HK-2 (cell line): Measurements from ENCODE around the gene DDAH1.
"Not testable (repeated sequence)": the region's sequence is repeated elsewhere in the genome, so short reads cannot be mapped to it uniquely, and the experiment has no call there.

Experiments used
- DNase-seq: peaks from one replicate; pipeline ENCODE4 v3.0.0-alpha.2; 2018; ENCODE audit not compliant: unreplicated experiment

The DDAH1 gene

DNA sequence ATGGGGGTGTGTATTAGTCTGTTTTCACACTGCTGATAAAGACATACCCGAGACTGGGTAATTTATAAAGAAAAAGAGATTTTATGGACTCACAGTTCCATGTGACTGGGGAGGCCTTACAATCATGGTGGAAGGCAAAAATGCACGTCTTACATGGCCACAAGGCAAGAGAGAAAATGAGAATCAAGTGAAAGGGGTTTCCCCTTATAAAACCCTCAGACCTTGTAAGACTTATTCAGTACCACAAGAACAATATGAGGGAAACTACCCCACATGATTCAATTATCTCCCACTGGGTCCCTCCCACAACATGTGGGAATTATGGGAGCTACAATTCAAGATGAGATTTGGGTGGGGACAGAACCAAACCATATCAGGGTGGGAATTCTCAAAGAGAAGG is 5.2 kb upstream of the DDAH1 start:
- DNase-seq: not testable (repeated sequence)

DNA sequence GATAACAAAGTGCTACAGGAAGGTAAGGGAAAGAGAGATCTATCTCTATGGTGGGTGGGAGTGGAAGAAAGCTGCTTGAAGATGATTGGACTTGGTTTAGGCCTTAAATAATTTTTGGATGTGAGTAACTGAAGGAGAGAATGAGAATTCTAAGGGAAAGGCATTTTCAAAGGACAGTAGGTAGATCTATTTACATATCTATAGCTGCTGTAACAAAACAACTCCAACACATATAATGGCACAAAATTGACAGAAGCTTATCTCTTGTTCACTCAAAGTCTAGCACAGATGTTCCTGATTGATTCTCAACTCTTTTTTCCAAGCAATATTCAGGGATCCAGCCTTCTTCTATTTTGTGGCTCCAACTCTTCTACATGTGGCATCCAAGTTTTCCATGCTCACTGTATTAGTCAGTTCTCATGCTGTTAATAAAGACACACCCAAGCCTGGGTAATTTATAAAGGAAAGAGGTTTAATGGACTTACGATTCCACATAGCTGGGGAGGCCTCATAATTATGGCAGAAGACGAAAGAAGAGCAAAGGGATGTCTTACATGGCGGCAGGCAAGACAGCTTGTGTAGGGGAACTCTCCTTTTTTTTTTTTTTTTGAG is 3.1 kb upstream of the DDAH1 start:
- no peak for DNase-seq

DNA sequence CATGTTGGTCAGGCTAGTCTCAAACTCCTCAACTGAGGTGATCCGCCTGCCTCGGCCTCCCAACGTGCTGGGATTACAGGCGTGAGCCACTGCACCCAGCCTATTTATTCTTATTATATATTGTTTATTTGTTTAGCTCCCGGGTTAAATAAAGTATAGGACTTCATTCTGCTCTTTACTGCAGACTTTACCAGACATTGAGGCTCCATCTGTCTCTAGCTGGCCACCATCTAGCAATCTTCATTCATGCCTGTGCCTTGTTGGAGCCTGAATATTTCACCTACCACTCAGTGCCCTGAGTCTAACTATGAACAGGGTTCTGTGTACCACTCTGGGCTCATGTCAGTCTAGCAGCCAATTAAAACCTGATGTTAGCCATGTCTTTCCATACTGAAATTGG is 2.1 kb upstream of the DDAH1 start:
- no peak for DNase-seq

DNA sequence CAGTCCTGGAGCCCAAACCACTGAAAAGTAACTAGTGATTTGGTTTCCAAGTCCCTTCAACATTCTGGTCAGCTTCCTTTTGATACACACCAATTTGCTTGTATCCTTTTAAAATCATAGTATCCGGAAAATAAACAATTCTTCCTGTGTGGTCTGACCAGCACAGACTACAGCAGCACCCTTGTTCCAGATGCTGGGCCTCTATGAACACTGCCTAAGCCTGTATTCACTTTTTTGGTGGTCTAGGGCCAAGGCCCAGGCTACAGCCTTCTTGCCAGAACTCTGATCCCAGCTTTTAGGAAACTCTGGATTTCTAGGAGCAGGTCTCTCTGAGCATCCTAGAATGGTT is 801 bp upstream of the DDAH1 start:
- DNase-seq: peak; percentile 14

DNA sequence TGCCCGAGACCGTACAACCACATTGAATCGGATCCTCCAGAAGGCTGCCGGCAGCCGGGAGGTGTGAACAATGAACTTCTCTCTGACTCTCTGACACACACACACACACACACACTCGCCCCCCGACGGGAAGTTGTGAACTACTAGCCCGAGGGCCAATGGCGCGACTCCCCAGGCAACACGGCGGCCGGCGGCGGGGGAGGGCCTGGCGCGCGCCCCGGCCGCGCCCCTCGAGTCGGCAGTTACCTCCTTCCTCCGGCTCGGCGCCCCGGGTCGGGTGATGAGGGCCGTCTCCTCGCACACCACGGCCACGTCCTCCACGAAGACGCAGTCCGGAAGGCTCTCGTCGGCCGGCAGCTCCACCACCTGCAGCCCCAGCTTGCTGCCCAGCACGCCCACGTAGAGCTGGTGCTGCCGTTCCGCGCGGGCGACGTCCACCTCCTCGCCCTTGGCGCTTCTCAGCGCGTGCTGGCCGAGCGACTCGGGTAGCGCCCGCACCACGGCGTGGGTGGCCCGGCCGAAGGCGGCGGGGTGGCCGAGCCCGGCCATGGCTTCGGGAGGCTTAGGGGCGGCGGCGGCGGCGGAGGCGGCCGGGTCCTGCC is 361 bp downstream of the DDAH1 start:
- DNase-seq: peak; percentile 87

DNA sequence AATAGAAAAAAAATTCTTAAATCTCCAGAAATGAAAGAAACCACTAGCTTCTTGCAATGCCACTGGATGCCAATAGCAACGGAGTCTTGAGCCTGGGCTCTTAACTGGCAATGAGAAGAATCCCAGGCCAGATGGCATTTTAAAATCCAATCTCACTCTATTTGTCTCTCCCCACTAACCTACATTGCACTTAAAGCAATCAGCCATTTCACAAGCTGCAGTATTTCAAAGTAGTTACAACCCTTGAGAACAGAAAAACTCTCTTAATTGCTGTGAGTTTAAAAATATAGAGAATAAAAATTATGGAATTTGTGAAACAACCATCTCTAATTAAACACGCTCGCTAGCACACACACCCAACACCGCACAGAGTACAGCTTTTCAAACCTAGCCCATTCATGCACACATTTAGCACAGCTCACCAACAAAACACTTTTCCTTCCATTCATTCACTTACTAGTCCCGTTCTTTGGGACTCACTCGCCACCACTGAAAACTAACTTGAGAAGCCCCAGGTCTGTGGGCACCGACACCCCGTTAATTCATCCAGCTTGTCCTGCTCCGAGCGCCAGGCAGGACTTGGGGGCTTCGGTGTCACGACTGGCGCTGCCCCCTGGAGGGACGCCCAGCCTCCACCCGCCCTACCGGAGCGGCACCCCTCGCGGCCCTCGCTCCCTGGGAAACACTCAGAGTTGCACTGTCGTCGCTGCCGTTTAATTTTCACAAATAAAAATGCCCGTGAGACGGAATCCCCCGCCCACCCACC is 1.0 kb downstream of the DDAH1 start:
- DNase-seq: no peak

DNA sequence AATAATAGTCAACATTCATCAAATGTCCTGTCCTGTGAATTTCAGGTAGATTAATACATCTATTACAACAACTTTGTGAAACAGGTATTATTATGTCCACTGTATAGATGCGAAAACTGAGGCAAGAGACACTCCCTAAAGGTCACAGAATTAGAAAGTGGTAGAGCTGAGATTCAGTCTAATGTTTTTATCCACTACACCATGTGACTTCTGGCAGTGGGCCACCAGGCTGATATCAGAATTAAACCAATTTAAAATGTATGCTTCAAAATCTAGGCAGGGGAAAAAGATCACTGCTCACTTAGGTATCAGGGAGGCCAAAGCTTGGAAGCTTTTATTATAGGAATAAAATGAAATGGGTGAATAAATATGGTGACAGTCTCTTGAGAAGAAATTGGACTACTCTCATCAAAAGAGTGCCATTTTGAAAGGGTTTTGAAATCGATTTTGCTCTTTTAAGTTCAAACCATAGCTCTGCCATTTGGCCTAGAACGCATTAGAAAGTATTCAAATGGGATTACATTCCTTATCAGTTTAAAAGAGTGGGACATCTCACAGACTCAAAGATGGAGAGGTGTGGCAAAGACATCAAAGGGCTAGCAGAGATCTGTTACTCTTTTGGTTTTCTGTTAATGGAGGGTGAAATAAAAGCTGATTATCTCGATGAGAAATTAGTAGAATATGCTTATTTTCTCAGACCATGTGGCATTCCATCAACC is 1.9 kb downstream of the DDAH1 start:
- DNase-seq: no peak

DNA sequence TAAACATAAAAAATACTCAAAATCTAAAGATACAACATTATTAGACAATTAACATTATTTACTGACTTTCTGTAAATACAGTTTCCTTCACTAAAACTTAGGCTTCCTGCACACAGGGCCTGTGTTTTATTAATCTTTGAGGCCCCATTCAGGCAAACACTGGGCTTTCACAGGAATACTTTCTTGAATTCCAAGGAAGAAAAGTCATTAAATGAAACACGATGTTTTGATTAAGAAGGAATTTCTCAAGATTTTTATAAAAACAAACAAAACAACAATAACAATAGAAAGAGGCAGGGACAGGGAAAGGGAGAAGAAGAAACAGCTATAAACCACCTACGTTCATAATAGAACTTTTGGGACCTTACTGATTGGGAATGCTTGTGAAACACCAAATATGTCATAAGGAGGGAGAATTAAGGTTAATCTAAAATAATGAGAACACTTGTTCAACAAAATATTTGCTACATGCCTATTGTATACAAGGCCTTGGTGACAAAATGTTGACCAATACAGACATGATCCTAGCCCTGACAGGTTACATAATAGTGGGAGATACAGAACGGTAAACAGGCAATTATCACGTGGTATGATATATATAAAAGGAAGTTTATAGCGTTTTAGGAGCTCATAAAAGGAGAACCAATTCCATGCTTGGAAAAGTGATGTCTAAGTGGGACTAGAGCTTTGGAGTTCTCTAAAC is 3.6 kb downstream of the DDAH1 start:
- no peak for DNase-seq

DNA sequence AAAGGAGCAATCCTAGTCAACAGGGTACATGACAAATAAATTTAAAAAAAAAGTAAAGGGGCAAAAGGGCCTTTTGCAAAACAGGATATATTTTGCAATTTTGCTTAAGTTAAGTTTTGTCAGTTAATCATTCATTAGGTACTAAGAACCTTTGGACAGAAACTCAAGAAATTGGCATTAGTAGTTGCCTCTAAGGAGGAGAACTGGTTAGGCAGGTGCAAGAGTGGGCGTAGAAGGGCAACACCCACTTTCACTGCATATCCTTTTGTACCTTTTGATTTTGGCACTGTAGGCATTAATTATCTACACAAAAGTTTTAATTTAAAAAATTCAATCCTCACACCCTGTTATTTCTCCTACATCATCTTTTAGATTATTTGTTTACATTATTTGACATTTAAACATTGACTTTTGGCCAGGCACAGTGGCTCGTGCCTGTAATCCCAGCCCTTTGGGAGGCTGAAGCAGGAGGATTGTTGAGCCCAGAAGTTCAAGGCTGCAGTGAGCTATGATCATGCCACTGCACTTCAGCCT is 4.3 kb downstream of the DDAH1 start:
- no peak for DNase-seq

DNA sequence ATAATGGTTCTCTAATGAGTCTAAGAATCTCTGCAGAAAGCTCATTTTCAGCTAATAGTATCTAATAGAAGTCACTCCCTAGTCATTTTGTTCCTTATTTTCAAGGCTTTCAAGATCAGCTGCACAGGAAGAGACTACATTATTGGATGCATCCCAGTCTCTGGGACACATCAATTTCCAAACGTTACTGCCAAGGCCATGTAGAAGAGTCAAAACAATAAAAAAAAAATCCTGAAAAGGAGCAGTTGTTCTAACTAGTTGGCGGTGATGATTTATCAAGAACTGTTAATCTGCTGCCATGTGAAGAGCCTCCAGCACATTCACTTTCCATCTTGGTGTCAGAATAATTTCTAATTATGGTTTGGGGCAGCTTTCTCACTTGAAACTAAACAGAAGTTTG is 5.7 kb downstream of the DDAH1 start:
- DNase-seq: no peak

DNA sequence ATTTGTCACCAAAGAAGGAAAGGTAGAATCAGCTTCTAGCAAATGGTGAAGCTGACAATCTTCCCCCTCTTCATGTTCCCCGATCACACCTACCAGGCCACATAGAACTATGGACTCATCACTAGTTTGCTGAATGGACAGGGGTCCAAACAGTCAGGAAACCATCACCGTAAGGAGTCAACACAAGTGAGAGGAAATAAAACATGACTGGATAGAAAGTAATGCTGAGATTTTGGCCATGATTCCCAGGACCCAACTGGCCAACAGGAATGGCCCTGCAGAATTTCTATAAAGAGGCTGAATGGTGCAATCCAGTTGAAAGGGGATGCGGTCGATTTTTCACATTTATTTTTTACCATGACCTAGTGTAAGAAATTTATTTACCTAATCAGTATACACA is 10.7 kb downstream of the DDAH1 start:
- no peak for DNase-seq

DNA sequence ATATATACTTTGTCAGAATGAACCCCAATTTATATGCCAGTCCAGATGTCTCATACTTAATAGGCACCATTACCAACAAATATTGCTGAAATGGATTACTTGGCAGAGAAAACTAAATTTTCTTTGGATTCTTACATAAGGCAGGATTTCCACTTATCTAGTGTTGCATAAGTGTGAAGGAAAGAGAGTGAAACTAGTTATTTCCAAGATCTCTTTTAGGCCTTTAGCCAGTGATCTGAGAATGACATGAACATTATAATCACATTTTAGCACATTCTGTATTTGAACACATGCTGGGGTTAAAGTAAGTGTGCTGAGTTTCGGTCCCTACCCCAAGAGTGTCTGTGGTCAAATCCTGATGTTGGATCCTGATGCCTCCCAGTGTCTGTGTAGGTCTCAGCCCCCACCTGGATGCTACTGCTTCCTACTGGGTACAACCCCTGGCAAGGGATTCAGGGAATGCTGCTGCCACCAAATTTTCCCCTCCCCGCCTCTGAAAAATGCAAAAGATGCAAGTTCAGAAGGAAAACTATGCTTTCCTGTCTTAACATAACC is 11.2 kb downstream of the DDAH1 start:
- no peak for DNase-seq

DNA sequence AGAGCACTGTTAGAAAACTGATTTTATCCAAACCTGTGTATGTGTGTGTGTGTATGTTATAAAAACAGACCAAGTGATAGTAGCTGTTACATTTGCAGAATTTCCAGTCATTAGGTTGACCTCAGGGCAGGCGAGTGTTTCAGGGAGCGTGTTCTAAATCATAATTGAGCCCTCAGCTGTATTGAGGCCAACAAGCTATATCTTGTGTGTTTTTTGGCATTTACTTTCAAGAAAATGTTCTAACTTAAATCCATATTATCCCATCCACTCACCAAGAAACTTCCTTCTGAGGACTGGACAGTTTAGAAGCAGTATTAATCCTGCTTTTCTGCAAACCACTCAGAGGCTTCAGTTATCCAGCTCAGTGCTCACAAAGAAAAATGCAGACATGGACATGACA is 12.0 kb downstream of the DDAH1 start:
- no peak for DNase-seq

DNA sequence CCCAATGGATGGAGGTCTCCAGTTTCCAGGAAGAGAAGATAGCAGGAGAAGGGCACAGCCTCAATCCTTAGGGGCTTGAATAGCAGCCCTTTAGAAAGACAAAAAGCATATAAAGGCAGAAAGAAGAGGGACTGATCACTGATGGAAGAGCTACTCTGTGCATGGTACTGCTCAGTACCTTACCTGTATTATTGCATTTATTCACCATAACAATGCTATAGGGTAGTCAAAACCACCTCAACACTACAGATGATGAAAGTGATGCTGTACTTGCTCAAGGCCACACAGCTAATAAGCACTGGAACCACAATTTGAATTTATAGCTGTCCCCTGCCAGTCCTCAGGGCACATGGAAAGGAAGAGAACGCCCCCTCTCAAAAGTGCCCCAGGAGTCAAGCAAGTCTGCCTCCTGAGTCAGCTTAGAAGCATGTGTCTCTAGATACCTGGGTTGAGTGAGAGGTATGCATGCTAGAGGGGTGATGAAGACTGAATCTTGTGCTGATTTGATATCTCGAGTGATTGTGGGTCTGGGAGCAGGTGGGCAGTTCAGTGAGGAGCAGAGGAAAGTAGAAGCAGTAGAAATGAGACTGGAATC is 13.6 kb downstream of the DDAH1 start:
- DNase-seq: peak; percentile 16

DNA sequence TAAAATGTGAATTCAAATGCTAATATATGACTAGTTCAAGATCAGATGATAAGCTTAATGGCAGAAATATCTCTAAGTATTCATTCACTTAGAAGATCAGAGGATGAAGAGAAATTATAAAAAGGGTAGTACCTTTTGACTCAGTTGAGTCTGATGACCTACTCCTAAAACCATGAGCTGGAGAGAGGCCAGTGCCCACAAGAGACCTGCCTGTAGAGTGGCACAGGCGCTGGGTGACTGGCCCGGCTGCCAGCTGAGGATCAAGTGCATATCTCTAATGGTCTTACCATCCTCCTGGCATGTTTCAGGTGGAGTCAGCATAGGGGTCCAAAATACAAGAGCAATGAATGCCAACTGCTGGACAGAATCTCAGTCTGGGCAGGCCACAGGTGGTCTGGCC is 14.1 kb downstream of the DDAH1 start:
- DNase-seq: no peak

DNA sequence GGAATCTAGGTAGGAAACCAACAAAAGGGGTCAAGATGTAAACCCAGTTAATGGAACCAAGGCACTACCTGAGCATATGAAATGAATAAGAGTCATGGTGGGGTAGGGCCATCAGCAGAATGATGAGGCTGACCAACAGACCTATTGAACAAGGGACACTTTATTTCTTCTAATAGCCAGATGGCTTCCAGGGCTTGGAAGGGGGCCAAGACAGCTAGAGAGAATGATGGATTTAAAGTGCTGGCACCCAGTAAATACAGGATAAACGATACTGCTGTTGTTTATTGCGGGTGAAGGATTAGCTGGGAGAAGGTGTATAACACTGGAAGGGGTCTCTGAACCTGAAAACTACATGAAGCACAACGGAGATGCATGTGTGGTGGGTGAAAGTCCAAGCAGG is 15.6 kb downstream of the DDAH1 start:
- DNase-seq: no peak

DNA sequence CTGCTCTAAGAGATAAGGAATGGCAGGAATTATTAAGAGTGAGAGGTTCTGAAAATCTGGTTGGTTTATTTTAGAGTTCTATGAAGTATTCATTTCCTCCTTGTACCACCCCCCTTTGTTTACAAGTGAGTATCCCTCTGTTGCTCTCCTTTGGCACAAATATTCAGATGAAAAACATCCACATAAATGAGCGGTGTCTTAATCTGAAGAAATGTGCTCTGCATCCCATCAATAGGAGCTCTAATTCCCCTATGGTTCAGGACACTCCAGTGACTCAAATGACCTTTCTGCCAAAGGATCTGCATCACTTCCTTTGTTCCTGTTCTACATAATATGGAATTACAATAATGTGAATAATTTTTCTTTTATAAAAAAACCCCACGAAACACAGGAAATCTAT is 16.6 kb downstream of the DDAH1 start:
- DNase-seq: no peak

DNA sequence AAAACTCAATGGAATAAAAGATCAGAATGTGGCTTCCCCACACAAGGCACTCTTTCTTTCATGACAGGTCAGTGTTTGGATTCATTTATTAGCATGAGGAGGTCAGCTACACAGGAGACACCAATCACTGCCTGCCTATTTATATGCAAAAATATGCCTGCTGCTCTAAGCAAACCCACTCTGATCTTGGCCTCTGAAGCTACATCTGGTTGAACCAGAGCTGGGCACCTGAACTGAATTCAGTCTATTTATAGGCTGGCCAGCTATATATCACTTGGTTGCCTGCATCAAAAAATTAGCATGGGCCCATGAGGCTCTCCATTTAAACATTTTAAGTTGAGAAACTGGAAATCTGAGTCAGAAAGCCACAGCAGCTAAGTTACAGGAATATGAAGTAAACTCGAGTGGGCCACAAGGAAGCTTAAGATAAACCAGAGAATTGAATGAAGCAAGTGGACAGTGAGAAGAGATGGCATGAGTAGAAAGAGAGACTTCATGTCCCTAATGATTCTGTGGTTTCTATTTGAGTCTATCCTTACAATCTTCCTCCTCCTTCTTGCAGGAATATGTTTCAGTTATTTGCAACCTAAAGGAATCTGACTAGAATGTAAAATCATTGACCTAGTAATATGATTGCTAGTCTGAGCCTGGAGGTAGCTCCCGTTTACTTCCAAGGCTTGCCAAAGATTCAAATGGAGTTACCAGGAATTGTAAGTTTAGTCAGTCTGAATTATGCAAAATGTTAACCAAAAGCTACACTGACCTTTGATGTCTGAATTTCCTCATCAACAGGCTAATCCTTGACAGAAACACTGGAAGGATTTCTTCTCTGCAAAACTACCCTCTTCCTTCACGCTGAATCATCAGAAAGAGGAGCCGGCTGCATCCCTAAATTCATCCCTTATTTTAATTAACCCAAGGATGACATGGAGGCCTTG is 17.7 kb downstream of the DDAH1 start:
- DNase-seq: no peak

DNA sequence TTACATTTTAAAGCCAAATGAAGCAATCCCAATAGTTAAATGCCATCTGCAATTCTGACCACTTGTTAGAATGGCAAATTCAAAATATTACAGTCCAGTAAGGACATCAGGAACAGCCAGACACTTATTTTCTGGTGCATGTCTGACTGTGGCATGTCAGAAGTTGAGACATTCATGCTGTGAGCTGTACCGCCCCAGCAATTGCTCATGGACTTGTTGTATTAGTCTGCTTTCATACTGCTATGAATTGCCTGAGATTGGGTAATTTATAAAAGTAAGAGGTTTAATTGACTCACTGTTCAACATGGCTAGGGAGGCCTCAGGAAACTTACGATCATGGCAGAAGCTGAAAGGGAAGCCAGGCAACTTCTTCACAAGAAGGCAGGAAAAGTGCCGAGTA is 19.1 kb downstream of the DDAH1 start:
- no peak for DNase-seq

DNA sequence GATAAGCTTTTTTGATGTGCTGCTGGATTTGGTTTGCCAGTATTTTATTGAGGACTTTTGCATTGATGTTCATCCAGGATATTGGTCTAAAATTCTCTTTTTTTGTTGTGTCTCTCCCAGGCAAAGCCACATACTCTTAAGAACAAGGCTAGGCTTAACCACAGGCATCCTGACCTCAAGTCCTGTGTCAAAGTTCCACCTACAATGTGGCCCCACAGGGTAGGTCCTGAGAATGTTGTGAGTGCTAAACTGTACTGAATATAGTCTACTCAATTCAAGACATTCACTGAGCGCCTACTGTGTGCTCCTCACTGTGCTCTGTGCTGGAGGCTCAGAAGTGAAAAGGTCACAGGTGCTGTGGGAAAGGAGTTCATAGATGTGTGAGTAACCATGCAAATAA is 20.6 kb downstream of the DDAH1 start:
- DNase-seq: no peak
